ENCODE results near the gene PRR35.

DNA sequence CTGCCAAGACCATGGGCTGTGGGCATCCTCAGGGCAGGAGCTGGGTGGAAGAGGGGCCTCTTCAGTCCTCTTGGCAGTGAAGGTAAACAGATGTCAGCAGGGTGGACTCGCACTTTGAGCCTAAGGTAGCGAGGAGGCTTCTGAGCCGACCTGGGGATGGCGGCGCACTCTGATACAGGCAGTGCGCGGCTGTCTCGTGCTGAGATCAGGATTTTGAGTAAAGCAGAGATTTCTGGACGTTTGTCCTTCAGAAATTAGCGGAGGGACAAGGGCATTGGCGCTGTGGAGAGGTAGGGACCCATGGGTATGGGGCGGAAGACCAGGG, 36.5 kb downstream of the PRR35 start:
- no peak for TF ChIP-seq POLR2A (IDR thresholded peaks at IDR 0.05)
- TF ChIP-seq, protein P1, sequence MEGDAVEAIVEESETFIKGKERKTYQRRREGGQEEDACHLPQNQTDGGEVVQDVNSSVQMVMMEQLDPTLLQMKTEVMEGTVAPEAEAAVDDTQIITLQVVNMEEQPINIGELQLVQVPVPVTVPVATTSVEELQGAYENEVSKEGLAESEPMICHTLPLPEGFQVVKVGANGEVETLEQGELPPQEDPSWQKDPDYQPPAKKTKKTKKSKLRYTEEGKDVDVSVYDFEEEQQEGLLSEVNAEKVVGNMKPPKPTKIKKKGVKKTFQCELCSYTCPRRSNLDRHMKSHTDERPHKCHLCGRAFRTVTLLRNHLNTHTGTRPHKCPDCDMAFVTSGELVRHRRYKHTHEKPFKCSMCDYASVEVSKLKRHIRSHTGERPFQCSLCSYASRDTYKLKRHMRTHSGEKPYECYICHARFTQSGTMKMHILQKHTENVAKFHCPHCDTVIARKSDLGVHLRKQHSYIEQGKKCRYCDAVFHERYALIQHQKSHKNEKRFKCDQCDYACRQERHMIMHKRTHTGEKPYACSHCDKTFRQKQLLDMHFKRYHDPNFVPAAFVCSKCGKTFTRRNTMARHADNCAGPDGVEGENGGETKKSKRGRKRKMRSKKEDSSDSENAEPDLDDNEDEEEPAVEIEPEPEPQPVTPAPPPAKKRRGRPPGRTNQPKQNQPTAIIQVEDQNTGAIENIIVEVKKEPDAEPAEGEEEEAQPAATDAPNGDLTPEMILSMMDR (IDR thresholded peaks at IDR 0.05) = no peak

Data from thyroid gland (tissue), 4 donors.